ENCODE data around the gene NTN1.

DNA sequence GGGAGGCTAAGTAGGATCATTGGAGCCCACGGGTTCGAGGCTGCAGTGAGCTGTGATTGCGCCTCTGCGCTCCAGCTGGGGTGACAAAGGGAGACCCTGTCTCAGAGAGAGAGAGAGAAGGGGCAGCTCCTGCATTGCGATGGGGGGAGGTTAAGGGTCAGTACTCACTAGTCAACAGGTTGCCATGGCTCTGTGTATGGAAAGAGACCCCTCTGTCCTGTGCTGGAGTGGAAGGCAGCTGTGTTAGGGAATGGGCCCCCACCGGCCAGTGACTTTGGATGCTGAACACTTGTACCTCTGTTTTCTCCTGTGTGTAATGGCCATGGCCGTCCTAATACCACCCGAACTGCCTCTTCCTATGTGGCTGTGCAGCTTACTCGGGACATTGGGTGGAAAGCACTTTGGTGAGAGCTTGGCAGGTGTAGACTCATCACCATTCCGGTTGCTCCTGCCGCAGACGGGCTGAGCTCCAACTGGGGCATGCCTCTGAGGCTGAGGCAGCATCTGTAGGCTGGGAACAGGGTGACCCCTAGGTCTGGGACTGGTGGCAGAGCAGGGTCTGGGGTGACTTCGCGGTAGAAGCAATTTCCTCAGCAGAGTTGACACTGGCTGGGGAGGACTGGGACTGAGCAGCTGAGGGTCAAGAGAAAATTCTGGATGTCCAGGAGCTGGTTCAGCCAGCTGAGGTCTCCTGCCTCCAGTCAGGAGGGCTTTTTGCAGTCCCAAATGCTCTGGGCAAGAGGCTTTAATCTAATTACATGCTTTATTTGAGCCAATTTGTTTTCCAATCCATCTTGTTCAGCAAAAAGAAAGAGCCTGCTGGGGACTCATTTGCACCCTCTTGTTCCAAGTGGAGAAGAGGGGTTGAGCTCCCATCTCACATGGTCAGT, 184.5 kb downstream of the NTN1 start:
- TF ChIP-seq, protein P1, sequence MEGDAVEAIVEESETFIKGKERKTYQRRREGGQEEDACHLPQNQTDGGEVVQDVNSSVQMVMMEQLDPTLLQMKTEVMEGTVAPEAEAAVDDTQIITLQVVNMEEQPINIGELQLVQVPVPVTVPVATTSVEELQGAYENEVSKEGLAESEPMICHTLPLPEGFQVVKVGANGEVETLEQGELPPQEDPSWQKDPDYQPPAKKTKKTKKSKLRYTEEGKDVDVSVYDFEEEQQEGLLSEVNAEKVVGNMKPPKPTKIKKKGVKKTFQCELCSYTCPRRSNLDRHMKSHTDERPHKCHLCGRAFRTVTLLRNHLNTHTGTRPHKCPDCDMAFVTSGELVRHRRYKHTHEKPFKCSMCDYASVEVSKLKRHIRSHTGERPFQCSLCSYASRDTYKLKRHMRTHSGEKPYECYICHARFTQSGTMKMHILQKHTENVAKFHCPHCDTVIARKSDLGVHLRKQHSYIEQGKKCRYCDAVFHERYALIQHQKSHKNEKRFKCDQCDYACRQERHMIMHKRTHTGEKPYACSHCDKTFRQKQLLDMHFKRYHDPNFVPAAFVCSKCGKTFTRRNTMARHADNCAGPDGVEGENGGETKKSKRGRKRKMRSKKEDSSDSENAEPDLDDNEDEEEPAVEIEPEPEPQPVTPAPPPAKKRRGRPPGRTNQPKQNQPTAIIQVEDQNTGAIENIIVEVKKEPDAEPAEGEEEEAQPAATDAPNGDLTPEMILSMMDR (IDR thresholded peaks at IDR 0.05) = no peak
- no peak for TF ChIP-seq POLR2A (IDR thresholded peaks at IDR 0.05)
